Measurements from ENCODE around the gene RBMS1.
"Not testable (repeated sequence)": the region's sequence is repeated elsewhere in the genome, so short reads cannot be mapped to it uniquely, and the experiment has no call there.

RBMS1 gene

GRCh38 chr2:160433466-160434140, 60.0 kb downstream of the RBMS1 start:
- no peak for DNase-seq (ENCODE audit: low spot score)

- DNase-seq (ENCODE audit: low spot score) = no peak
These were observed 61.0 kb downstream of the RBMS1 start for GRCh38 chr2:160432633-160433032.

GRCh38 chr2:160431441-160431840, 62.2 kb downstream of the RBMS1 start:
- DNase-seq (ENCODE audit: low spot score) = no peak

- no peak for DNase-seq (ENCODE audit: low spot score)
These were observed 63.6 kb downstream of the RBMS1 start for GRCh38 chr2:160430001-160430344.

- peak; percentile 57 for DNase-seq (ENCODE audit: low spot score)
These were observed 64.2 kb downstream of the RBMS1 start for GRCh38 chr2:160429248-160430000.

- no peak for DNase-seq (ENCODE audit: low spot score)
These were observed 65.2 kb downstream of the RBMS1 start for GRCh38 chr2:160428405-160428763.

GRCh38 chr2:160427629-160428404, 65.8 kb downstream of the RBMS1 start:
- DNase-seq (ENCODE audit: low spot score) = peak; percentile 69

GRCh38 chr2:160426604-160427003, 67.0 kb downstream of the RBMS1 start:
- no peak for DNase-seq (ENCODE audit: low spot score)

- DNase-seq (ENCODE audit: low spot score) = no peak
These were observed 68.0 kb downstream of the RBMS1 start for GRCh38 chr2:160425434-160426151.

- no peak for DNase-seq (ENCODE audit: low spot score)
These were observed 70.5 kb downstream of the RBMS1 start for GRCh38 chr2:160423126-160423525.

GRCh38 chr2:160421646-160422501, 71.7 kb downstream of the RBMS1 start:
- not testable (repeated sequence) for DNase-seq (ENCODE audit: low spot score)

GRCh38 chr2:160420711-160421110, 72.9 kb downstream of the RBMS1 start:
- DNase-seq (ENCODE audit: low spot score) = no peak

- no peak for DNase-seq (ENCODE audit: low spot score)
These were observed 73.7 kb downstream of the RBMS1 start for GRCh38 chr2:160419776-160420505.

GRCh38 chr2:160418853-160419252, 74.8 kb downstream of the RBMS1 start:
- no peak for DNase-seq (ENCODE audit: low spot score)

- DNase-seq (ENCODE audit: low spot score) = no peak
These were observed 75.2 kb downstream of the RBMS1 start for GRCh38 chr2:160418398-160418765.

GRCh38 chr2:160417745-160418397, 75.7 kb downstream of the RBMS1 start:
- DNase-seq (ENCODE audit: low spot score) = no peak

- DNase-seq (ENCODE audit: low spot score) = no peak
These were observed 77.6 kb downstream of the RBMS1 start for GRCh38 chr2:160415991-160416390.

- DNase-seq (ENCODE audit: low spot score) = no peak
These were observed 81.7 kb downstream of the RBMS1 start for GRCh38 chr2:160411955-160412354.

- peak; percentile 47 for DNase-seq (ENCODE audit: low spot score)
These were observed 82.4 kb downstream of the RBMS1 start for GRCh38 chr2:160411167-160411566.

- no peak for DNase-seq (ENCODE audit: low spot score)
These were observed 84.1 kb downstream of the RBMS1 start for GRCh38 chr2:160409480-160409879.

All from CD4-positive, alpha-beta T cell treated with Interleukin-6 at 100 ng/mL for 8 hours (primary cell).